HG03439 (cell line): Measurements from ENCODE around the gene MCF2L2.
"Not testable (repeated sequence)": the region's sequence is repeated elsewhere in the genome, so short reads cannot be mapped to it uniquely, and the experiment has no call there.

Experiments used
- ATAC-seq: cut with Tn5 transposase; IDR thresholded peaks from one replicate; pipeline ENCODE4 v1.9.1; 2021; ENCODE audit warnings: mild to moderate bottlenecking, moderate library complexity; ENCODE audit not compliant: unreplicated experiment

Gene MCF2L2

GRCh38 chr3:183182073-183182472, 246.3 kb downstream of the MCF2L2 start:
- no peak for ATAC-seq

GRCh38 chr3:183181606-183182005, 246.8 kb downstream of the MCF2L2 start:
- ATAC-seq, result no peak

GRCh38 chr3:183180784-183181295, 247.6 kb downstream of the MCF2L2 start:
- ATAC-seq, result no peak

GRCh38 chr3:183180110-183180783, 248.2 kb downstream of the MCF2L2 start:
- ATAC-seq, result no peak

GRCh38 chr3:183179550-183179908, 248.9 kb downstream of the MCF2L2 start:
- not testable (repeated sequence) for ATAC-seq

- ATAC-seq, result no peak
Observed at GRCh38 chr3:183178833-183179549, 249.4 kb downstream of the MCF2L2 start.

- ATAC-seq, result no peak
Observed at GRCh38 chr3:183178512-183178832, 249.9 kb downstream of the MCF2L2 start.

GRCh38 chr3:183172051-183172639, 256.3 kb downstream of the MCF2L2 start:
- ATAC-seq, result no peak

GRCh38 chr3:183167975-183168374, 260.4 kb downstream of the MCF2L2 start:
- ATAC-seq, result not testable (repeated sequence)

- no peak for ATAC-seq
Observed at GRCh38 chr3:183163563-183163962, 264.9 kb downstream of the MCF2L2 start.

- peak; percentile 58 for ATAC-seq
Observed at GRCh38 chr3:183161552-183162336, 266.7 kb downstream of the MCF2L2 start.

- ATAC-seq, result no peak
Observed at GRCh38 chr3:183160616-183161015, 267.8 kb downstream of the MCF2L2 start.

GRCh38 chr3:183159333-183159732, 269.1 kb downstream of the MCF2L2 start:
- ATAC-seq, result no peak

- ATAC-seq, result peak; percentile 66
Observed at GRCh38 chr3:183158551-183159006, 269.8 kb downstream of the MCF2L2 start.

GRCh38 chr3:183158113-183158512, 270.3 kb downstream of the MCF2L2 start:
- ATAC-seq, result peak; percentile 23

GRCh38 chr3:183156266-183156665, 272.2 kb downstream of the MCF2L2 start:
- no peak for ATAC-seq

GRCh38 chr3:183155499-183155898, 272.9 kb downstream of the MCF2L2 start:
- ATAC-seq, result no peak

- ATAC-seq, result no peak
Observed at GRCh38 chr3:183153210-183153950, 275.0 kb downstream of the MCF2L2 start.

- ATAC-seq, result no peak
Observed at GRCh38 chr3:183151821-183152351, 276.5 kb downstream of the MCF2L2 start.

GRCh38 chr3:183151086-183151485, 277.3 kb downstream of the MCF2L2 start:
- no peak for ATAC-seq
